ENCODE results near the gene LRRIQ1. TPM values are rescaled to one million over a fixed set of nuclear protein-coding genes. Genes with fewer than 3 reads are reported as not detected.

The LRRIQ1 gene
- total RNA-seq, 1 experiment from 2014 or later: 0.39 TPM

- Histone ChIP-seq H3T11ph (ENCODE audit: low read length) (no peak overlapping the region), H2BK20ac (ENCODE audit: low read depth, low read length, poor library complexity, severe bottlenecking) (no peak overlapping the region), H3K27ac (ENCODE audit: insufficient read length, low read depth, low read length) (no peak overlapping the region), H3K14ac (ENCODE audit: insufficient read depth, low read length) (no peak overlapping the region), H3K4me2 (ENCODE audit: insufficient read depth, insufficient read length, low read length) (no peak overlapping the region), H3K79me2 (ENCODE audit: insufficient read depth, low read length) (no peaks in the 10 kb centered on the region), H4K5ac (ENCODE audit: insufficient read length, low read depth, low read length) (no peak overlapping the region), H2BK12ac (ENCODE audit: insufficient read length, low read depth, low read length) (no peak overlapping the region), H4K20me1 (ENCODE audit: control insufficient read depth, insufficient read depth, insufficient read length) (no peaks in the 10 kb centered on the region), H3K56ac (ENCODE audit: insufficient read length, low read depth, low read length) (no peak overlapping the region), H3K27me3 (ENCODE audit: insufficient read depth, low read length) (no peaks in the 10 kb centered on the region), H3K79me1 (ENCODE audit: insufficient read depth, low read depth, low read length, poor library complexity, severe bottlenecking) (no peaks in the 10 kb centered on the region), H3K23ac (ENCODE audit: insufficient read length, low read depth, low read length) (no peak overlapping the region), H3K23me2 (ENCODE audit: insufficient read length, low read depth, low read length, poor library complexity, severe bottlenecking) (no peaks in the 10 kb centered on the region), H3K4me1 (ENCODE audit: insufficient read depth, low read length) (no peaks in the 10 kb centered on the region), H3K9me3 (ENCODE audit: control insufficient read depth, low read depth, low read length) (no peaks in the 10 kb centered on the region), H3K18ac (ENCODE audit: insufficient read length, low read depth, low read length) (no peak overlapping the region), H2AFZ (ENCODE audit: low read length) (no peak overlapping the region), H2BK120ac (ENCODE audit: low read depth, low read length, poor library complexity, severe bottlenecking) (no peak overlapping the region), H3K4ac (ENCODE audit: low read depth, low read length) (no peak overlapping the region), H2AK5ac (ENCODE audit: insufficient read length, low read length) (no peak overlapping the region), H2BK15ac (ENCODE audit: low read depth, low read length) (no peak overlapping the region), H4K8ac (replicated peaks; ENCODE audit: insufficient read length, low read depth, low read length) (no peak overlapping the region), H4K91ac (ENCODE audit: insufficient read length, low read depth, low read length) (no peak overlapping the region), H3K9ac (ENCODE audit: extremely low read depth, insufficient read length, low read length) (no peak overlapping the region), H2BK5ac (ENCODE audit: insufficient read length, low read length) (no peak overlapping the region)
- Mint-ChIP-seq H3K27ac (no peak overlapping the region), H3K9me3 (no peaks in the 10 kb centered on the region), H3K4me3 (no peak overlapping the region), H3K36me3 (ENCODE audit: insufficient read depth in 1 of 3, low read depth in 3 of 3) (no peaks in the 10 kb centered on the region), H3K4me1 (no peaks in the 10 kb centered on the region), H3K27me3 (ENCODE audit: low read depth) (no peaks in the 10 kb centered on the region)
- no peak for DNase-seq
- TF ChIP-seq, protein P1, sequence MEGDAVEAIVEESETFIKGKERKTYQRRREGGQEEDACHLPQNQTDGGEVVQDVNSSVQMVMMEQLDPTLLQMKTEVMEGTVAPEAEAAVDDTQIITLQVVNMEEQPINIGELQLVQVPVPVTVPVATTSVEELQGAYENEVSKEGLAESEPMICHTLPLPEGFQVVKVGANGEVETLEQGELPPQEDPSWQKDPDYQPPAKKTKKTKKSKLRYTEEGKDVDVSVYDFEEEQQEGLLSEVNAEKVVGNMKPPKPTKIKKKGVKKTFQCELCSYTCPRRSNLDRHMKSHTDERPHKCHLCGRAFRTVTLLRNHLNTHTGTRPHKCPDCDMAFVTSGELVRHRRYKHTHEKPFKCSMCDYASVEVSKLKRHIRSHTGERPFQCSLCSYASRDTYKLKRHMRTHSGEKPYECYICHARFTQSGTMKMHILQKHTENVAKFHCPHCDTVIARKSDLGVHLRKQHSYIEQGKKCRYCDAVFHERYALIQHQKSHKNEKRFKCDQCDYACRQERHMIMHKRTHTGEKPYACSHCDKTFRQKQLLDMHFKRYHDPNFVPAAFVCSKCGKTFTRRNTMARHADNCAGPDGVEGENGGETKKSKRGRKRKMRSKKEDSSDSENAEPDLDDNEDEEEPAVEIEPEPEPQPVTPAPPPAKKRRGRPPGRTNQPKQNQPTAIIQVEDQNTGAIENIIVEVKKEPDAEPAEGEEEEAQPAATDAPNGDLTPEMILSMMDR (conservative IDR thresholded peaks at IDR 0.05): no peak
- WGBS (ENCODE audit: extremely low coverage, insufficient read length, low lambda C conversion rate): no CpG with 5 or more reads among the region's 4 CpGs
Measured at GRCh38 chr12:85253853-85254252, 217.7 kb downstream of the LRRIQ1 start.
